WERI-Rb-1 (cell line): ENCODE results near the gene PKMYT1.

ENCODE experiments used
- DNase-seq: peaks from one replicate; pipeline ENCODE4 v3.0.0-alpha.2; 2020
- H3K27ac ChIP-seq: fragments of 250-450 bp; sonication (Bioruptor Pico); 2 replicates; pipeline ENCODE4 v1.5.1; 2020; ENCODE audit warnings: mild to moderate bottlenecking, moderate library complexity
- H3K27me3 ChIP-seq: fragments of 250-450 bp; sonication (Bioruptor Pico); 2 replicates; pipeline ENCODE4 v1.5.1; 2021; ENCODE audit warnings: mild to moderate bottlenecking, low read depth, moderate library complexity; ENCODE audit not compliant: insufficient read depth, severe bottlenecking
- H3K36me3 ChIP-seq: fragments of 250-450 bp; sonication (Bioruptor Pico); 2 replicates; pipeline ENCODE4 v1.5.1; 2020; ENCODE audit warnings: mild to moderate bottlenecking, moderate library complexity
- H3K4me3 ChIP-seq: 2 replicates; pipeline ENCODE4 v1.5.1; 2011; ENCODE audit warnings: low read depth, mild to moderate bottlenecking, control low read depth, low read length
- H3K9me3 ChIP-seq: fragments of 250-450 bp; sonication (Bioruptor Pico); 2 replicates; pipeline ENCODE4 v1.5.1; 2021; ENCODE audit warnings: mild to moderate bottlenecking, moderate library complexity; ENCODE audit not compliant: severe bottlenecking
- TF ChIP-seq, protein P1 (sequence below): IDR thresholded peaks from 2 replicates; pipeline ENCODE4 v1.5.1; 2011; ENCODE audit warnings: low read depth, mild to moderate bottlenecking, control low read depth, inconsistent platforms, low read length

Gene PKMYT1

DNA sequence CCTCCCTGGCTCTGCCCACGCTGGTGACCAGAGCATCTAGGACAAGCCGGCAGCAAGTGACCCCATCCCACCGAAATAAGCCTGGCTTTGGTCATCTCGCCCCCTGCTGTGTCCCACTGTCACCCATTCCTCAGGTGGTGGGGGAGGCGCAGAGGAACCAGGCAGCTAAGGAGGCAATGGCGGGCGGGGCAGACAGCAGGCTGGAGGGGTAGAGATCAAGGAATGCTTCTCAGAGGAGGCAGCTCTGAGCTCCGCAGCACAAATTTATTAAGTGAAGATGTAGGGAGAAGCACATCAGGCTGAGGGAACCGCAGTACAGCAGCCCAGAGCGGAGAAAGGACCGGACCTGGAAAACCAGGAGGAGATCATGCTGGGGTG, 23.7 kb downstream of the PKMYT1 start:
- Histone ChIP-seq H3K9me3 (no peaks in the 10 kb centered on the region), H3K4me3 (no peak overlapping the region), H3K27ac (no peak overlapping the region), H3K27me3 (no peaks in the 10 kb centered on the region), H3K36me3 (no peaks in the 10 kb centered on the region)
- TF ChIP-seq, protein P1, sequence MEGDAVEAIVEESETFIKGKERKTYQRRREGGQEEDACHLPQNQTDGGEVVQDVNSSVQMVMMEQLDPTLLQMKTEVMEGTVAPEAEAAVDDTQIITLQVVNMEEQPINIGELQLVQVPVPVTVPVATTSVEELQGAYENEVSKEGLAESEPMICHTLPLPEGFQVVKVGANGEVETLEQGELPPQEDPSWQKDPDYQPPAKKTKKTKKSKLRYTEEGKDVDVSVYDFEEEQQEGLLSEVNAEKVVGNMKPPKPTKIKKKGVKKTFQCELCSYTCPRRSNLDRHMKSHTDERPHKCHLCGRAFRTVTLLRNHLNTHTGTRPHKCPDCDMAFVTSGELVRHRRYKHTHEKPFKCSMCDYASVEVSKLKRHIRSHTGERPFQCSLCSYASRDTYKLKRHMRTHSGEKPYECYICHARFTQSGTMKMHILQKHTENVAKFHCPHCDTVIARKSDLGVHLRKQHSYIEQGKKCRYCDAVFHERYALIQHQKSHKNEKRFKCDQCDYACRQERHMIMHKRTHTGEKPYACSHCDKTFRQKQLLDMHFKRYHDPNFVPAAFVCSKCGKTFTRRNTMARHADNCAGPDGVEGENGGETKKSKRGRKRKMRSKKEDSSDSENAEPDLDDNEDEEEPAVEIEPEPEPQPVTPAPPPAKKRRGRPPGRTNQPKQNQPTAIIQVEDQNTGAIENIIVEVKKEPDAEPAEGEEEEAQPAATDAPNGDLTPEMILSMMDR: no peak
- no peak for DNase-seq

DNA sequence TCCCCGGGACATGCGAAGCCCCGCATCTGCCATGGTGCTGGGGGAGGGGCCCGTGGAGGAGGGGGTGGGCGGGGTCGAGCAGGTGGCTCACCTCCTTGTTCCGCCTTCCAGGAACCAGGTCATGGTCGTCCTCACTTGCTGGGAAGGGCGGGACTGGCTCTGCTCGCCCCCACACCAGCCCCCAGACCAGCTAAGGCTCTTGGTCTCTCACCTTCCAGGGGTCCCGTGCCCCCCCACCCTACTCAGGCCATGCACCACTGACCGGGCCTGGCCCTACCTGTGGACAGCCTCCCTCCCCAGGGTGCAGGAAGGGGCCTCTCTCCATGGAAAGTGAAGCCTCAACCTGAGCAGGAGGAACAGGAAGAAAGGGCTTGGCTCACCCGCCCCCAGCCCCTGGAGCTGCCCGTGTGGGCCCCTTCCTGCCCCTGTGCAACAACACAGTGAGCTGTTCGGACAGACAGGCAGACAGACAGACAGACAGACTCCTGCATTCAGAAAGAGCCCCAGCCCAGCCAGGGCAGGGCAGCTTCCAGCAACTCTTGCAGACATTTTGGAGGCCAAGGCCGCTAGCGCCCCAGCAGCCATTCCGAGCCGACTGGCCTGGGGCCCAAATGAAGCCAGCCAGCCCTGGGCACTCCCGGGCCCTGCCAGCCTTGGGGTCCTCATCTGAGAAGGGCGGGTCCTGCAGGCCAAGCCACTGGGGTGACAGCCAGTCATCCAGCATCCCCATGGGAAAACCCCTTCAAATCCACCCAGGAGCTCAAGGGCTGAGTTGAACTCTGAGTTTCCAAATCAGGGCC, 24.3 kb downstream of the PKMYT1 start:
- Histone ChIP-seq H3K27me3 (no peaks in the 10 kb centered on the region), H3K36me3 (no peaks in the 10 kb centered on the region), H3K27ac (peak overlapping the region; percentile 28; the same call in 1 of the 2 replicates), H3K4me3 (no peak overlapping the region), H3K9me3 (no peaks in the 10 kb centered on the region)
- no peak for DNase-seq
- TF ChIP-seq, protein P1: no peak

DNA sequence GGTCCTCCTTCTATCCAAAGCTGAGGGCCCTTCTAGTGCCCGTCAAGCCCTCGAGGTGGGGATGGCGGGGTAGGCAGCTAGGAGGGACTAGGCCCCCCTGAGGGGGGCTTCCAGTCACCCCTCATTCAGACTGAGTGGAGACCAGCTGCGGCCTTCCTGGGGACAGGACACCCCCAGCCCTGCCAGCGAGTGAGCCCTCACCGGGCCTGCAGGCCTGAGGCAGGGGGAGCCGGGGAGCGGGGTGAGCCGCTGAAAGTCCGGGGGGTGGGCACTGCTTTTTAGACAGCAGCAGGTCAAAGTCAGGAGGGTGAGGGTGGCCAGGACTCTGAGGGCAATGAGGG, 24.8 kb downstream of the PKMYT1 start:
- DNase-seq: no peak
- Histone ChIP-seq H3K36me3 (no peaks in the 10 kb centered on the region), H3K9me3 (no peaks in the 10 kb centered on the region), H3K27me3 (no peaks in the 10 kb centered on the region), H3K4me3 (no peak overlapping the region), H3K27ac (peak overlapping the region; percentile 86)
- TF ChIP-seq, protein P1: no peak

DNA sequence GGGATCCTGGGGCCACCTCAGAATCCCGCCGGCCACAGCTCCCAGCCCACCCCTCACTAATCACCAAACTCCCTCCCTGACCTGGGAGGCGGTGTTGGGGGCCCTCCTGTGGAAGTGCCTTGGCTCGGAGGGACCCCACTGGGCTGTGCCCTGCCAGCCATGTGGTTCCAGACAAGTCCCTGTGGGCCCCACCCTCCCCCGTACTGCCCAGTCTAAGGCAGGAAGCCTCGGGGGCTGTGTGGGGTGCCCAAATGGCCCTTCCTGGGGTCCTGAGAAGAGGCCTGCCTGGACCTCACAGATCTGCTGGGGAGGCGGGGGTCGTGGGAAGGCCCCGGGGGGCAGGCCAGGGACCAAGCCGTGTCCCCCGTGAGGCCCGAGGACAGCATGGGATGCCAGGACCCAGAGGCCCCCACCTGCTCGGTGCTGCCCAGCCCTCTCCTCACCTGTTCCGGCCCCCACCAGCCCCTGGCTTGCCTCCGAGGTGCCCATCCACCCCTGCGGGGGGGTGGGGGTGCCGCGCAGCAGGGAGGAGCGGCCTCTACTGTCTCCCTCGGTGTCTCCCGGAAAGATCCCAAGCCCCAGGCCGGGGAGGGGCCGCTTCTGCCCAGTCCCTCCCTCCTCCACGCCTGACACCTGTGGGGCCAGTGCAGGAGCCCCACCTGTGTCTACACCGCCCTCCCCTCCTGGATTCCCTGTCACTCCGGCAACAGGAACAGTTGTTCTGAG, 25.4 kb downstream of the PKMYT1 start:
- TF ChIP-seq, protein P1: no peak
- Histone ChIP-seq H3K9me3 (no peaks in the 10 kb centered on the region), H3K4me3 (no peak overlapping the region), H3K27me3 (no peaks in the 10 kb centered on the region), H3K36me3 (no peaks in the 10 kb centered on the region), H3K27ac (peak overlapping the region; percentile 86)
- no peak for DNase-seq

DNA sequence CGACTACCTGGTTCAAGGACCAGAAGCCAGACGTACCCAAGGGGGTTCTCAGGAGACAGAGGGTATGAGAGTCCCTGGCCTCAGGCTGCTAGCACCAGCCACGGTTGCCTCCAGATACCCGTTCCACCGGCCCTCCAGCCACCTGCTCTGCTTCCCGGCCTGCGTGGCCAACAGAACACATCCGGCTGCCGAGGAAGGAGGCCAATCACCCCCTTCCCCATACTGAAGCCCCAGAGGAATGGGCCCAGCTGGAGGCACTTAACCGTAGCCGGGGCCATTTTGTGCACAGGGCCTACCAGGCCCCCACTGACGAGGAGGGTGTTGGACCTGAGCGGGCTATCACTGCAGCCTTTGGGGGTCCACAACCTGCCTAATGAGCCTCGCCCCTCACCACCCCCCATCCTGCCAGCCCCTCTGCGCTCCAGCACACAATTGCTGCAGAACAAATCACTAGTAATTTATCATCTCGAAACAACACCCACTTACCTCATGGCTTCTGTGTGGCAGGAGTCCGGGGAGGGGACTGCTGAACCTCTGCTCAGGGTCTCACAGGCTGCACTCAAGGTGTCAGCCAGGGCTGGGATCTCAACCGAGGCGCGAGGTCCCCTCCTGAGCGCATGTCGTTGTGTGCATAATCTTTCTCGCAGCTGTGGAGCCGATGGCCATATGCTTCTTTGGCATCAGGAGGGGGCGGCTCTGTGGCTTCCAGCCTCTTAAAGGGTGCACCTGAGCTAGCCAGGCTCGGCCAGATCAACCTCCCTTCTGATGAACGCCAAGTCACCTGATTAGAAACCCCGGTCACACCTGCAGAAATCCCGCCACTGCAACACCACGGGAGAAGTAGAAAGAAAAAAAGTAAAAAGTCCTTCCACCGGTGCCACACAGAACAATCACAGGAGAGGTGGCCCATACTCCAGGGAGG, 26.3 kb downstream of the PKMYT1 start:
- TF ChIP-seq, protein P1: no peak
- H3K27ac ChIP-seq: peak overlapping the region; percentile 86
- DNase-seq: peak; percentile 88
- no peaks in the 10 kb centered on the region for H3K27me3 ChIP-seq
- H3K4me3 ChIP-seq: peak overlapping the region; percentile 7; the same call in 1 of the 2 replicates
- H3K36me3 ChIP-seq: peaks cover 4% of the 10 kb centered on the region
- no peaks in the 10 kb centered on the region for H3K9me3 ChIP-seq
